ENCODE results near the gene SH3GL2.
A peak's percentile ranks its signal among the peaks of the same experiment; 100 is the strongest.

The SH3GL2 gene

DNA sequence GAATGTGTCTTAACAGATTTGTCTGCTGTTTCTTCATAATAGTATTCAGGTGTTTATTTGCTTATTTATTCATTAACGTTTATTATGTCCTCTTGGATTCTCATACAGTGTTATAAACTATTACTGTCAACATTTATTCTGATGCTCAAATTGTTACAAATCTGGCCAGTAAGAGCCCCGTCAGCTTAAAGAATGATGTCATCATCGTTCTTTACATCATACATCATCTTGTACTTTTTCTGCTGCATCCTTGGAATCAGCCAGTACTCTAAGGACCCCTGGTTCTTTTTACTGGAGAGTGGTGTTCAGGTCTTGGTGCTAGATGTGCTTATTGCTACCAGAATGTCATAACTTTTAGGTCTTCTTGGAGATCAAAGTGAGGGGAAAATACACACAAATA lies 86.6 kb downstream of the SH3GL2 start:
- DNase-seq: no peak

DNA sequence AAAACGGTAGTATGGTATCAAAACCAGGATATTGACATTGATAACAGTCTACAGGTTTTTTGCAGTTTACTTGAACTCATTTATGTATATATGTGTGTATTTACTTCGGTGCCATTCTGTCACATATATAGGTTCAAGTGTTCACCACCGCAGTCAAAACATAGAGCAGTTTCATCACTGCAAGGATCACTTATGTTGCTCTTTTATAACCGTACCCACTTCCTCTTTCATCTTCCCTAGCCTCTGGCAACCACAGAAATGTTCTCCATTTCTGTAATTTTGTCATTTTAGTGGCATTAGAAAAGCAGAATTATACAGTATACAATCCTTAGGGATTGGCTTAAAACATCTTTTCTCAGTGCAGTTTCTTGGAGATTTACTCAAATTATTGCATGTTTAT lies 90.3 kb downstream of the SH3GL2 start:
- DNase-seq: no peak

GRCh38 chr9:17682684-17683083 lies 103.8 kb downstream of the SH3GL2 start:
- DNase-seq: no peak

- no peak for DNase-seq
Observed at GRCh38 chr9:17688834-17689233, 110.0 kb downstream of the SH3GL2 start.

DNA sequence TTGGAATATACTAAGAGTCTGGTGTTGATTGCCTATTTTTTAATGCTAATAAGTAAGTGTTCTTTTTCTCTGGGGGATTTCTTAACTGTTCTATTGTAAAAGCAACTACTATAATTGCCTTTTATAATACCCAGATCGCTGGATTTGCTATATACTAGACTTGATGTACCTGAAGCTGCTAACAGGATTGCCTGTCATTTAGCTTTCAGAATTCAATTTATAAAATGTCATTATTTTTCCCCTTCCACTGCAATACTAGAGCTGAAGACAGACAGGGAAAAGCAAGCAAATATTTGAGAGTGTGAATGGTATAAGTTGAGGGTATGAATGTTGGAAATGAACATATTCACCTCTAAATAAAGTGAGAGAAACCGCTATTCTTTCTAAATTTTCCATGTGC lies 115.5 kb downstream of the SH3GL2 start:
- DNase-seq: no peak

- DNase-seq: no peak
Observed at GRCh38 chr9:17695482-17695881, 116.6 kb downstream of the SH3GL2 start.

- no peak for DNase-seq
Observed at GRCh38 chr9:17699615-17700330, 120.9 kb downstream of the SH3GL2 start.

DNA sequence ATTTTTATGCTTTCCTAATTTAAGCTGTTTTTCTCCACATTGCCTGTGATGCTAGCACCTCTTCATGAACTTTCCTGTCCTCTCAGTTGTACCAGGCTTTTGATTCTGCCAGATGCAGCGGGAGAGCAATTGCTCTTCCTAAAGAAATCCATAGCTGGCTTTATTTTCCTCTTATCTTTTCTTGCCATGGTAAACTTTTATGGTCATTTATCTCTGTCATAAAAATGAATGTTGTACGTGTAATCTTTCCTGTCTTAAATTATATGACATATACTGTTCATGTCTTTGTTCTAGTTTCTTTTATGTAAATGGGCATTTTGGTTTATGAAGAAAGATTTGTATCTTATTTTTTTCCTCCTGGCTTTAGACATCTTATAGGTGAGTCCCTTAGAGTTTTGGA lies 127.5 kb downstream of the SH3GL2 start:
- no peak for DNase-seq

DNA sequence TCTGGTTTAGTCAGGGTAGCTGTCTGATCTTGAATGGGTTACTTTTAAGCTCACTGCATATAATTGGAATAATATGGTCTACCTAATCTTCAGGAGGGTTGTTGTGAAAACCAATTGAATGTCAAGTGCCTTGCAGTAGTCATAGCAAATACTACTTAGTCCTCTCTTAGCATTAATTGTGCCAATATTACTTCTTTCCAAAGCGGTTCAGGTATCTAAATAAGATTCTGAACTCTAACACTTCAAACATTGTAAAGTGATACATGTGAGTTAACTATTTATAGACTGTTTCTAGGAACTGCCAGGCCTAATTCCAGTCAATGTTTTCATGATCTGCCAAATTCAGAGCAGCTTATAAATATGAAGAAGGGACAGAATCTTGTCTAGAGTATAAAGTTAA lies 140.2 kb downstream of the SH3GL2 start:
- no peak for DNase-seq

DNA sequence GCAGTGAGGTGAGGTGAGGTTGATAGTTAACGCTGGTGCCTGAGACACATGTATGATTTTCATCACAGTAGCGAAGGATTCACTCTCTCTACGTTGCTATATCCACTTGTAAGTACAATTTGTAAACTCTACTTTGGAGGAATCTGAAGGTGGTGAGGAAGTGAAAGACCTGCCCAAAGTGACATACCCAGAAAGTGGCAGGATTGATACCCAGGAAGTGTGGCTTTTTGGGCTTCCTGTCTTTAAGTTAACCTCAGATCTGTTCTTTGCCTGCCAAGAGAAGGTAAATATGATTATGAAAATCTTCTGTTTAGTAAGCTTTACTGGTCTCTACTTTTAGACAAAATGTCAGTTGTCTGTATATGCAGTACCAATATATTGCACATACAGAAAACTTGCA lies 143.1 kb downstream of the SH3GL2 start:
- DNase-seq: peak in 1 of 5 experiments; percentile 42

DNA sequence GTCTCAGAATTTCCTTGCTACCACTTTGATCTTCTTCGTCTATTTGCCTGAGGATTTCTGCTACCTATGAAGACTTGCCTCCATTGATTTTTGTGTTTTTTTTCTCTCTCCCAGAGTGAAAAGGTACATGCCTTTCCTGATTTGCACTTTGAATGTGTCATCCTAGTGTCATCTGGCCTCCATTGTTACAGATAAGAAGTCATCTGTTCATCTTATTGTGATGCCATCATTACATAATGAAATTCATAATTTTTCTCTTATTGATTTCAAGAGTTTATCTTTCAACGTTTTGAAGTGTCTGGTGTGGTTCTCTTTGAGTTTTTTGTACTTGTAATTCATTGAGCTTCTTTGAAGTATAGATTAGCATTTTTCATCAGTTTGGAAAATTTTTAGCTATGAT lies 144.8 kb downstream of the SH3GL2 start:
- no peak for DNase-seq

DNA sequence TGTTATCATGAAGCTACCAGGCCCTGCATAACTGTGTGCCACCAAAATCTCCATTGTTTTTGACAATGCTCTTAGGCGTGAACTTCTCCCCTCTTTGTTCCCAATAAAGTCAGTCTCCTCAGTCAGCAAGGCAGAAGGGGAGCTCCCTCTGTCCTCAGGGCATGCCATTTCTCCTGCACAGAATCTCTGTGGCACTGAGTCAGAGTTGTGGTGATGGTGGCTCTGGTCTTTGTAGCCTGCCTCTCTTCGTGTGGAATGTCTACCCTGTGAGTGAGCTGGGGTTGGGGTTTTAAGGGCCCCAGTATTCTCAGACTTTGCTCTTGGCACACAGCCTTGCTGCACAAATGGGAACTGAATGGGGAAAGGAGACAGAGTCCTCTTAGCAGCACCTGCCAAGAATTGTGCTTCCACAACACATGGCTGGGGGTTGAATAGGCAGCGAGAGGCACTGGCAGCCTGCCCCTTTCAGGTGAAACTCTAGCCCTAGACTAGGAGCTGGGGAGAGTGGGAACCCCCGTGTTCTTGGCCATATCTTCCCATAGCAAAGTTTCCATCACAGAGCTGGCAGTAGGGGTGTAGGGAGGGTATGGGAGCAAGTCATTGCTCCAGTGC lies 146.6 kb downstream of the SH3GL2 start:
- no peak for DNase-seq

GRCh38 chr9:17726298-17726697 lies 147.4 kb downstream of the SH3GL2 start:
- no peak for DNase-seq

GRCh38 chr9:17730899-17731298 lies 152.0 kb downstream of the SH3GL2 start:
- DNase-seq: no peak

GRCh38 chr9:17731308-17731707 lies 152.4 kb downstream of the SH3GL2 start:
- DNase-seq: no peak

DNA sequence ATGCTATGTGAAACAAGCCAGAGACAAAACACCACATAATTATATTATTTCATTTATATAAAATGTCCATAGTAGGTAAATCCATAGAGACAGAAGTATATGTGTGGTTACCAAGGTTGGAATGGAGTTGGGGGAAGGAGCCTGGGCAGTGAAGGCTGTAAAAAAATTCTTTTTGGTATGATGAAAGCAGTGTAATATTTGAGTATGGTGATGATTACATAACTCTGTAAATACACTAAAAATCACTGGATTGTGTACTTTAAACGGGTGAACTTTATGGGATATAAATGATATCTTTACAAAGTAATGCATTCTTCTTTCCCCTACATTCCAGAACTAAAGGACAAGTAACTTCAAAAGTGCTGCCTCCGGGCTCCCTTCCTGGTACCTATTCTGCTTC lies 155.8 kb downstream of the SH3GL2 start:
- no peak for DNase-seq

DNA sequence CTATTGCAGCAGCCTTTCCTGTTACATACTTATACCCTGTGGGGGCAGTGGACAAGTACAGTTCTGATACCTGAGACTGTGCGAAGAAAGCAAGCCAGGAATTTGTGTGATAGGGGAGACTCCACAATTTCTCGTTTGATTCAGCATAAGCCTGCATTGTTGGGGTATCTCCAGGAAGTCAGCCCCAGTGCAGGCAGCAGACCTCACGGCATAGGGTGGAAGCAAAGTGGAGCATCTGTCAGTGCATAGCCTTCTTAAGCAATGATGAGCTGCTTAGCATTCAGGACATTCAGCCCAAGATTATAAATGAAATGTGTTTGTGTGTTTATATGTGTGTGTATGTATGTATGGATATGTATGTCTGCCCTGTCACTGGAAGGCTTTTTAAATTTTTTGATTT lies 157.0 kb downstream of the SH3GL2 start:
- no peak for DNase-seq

- DNase-seq: no peak
Observed at GRCh38 chr9:17739022-17739421, 160.2 kb downstream of the SH3GL2 start.

- no peak for DNase-seq
Observed at GRCh38 chr9:17739736-17740135, 160.9 kb downstream of the SH3GL2 start.

- DNase-seq: no peak
Observed at GRCh38 chr9:17742067-17742466, 163.2 kb downstream of the SH3GL2 start.

- DNase-seq: no peak
Observed at GRCh38 chr9:17744786-17745185, 165.9 kb downstream of the SH3GL2 start.

- no peak for DNase-seq
Observed at GRCh38 chr9:17750269-17750668, 171.4 kb downstream of the SH3GL2 start.

GRCh38 chr9:17751486-17751885 lies 172.6 kb downstream of the SH3GL2 start:
- DNase-seq: no peak

DNA sequence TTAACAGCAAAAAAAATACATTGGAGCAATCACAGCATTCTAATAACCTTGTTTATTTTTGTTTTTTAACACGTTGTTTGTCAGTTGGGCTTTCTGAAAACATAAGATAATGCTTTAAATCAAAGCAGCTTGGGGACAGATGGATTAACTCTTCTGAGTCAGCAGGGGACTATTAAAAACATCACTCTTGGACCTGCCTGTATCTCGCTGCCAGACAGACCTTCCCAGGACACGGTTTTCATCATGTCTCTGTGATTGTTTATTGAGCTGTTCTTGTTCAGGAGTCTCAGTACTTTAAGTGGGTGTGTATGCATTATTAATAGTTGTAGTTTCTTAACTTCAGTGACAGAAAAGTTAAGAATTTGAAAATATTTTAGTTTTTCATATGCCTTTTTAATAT lies 173.2 kb downstream of the SH3GL2 start:
- no peak for DNase-seq

DNA sequence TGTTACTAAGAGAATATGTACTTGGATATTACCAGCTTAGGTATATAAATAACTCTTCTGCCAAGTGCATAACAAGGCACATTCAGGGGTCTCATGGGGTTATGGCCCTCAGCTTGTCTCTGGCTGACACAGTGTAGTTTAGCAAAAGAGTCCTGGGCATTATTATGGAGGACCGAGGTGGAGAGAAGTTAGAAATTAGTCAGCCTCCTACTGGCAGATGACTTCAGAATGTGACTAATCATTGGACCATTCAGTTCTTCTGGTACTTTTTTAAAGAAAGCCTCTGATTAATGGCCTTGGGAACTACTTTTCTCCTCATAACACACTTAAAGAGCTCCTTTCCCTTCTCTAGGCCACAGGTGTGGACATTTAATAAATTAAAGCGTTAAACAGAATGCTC lies 178.9 kb downstream of the SH3GL2 start:
- DNase-seq: no peak

Data from T-helper 2 cell (primary cell).